ENCODE data around the gene DVL1. TPM values are rescaled to one million over a fixed set of nuclear protein-coding genes. Genes with fewer than 3 reads are reported as not detected.

Gene DVL1
- total and polyA plus RNA-seq, 9 of the 15 experiments (the other 6 are each of a cell fraction or from before 2014, with no cell fraction given): 0.62 to 135 (median 24.3) TPM

DNA sequence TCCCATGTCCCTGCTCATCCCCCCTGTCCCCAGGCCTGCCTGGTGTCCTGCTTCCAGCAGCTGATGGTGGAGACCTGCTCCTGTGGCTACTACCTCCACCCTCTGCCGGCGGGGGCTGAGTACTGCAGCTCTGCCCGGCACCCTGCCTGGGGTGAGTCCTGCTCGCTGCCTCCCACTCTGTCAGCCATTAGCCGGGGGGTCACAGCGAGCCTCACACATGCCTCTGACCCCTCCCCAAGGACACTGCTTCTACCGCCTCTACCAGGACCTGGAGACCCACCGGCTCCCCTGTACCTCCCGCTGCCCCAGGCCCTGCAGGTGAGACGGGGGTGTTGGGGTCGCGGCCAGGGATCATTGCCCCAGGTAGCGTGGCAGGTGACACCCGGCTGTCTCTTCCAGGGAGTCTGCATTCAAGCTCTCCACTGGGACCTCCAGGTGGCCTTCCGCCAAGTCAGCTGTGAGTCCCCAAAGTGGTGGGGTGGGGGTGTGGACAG is 58.9 kb downstream of the DVL1 start:
- in situ Hi-C loops (cut with MboI) (no loop called here), intact Hi-C loops (cut with micrococcal nuclease) (loop anchor here (2.0 to 10.0 kb wide), 2 partner anchors 167 to 305 kb away; partner anchors contain the start of gene PERM1)
- WGBS (ENCODE audit: insufficient coverage, low coverage, missing lambda C conversion rate): 16% methylated on average over 14 of the region's 15 CpGs
- FAIRE-seq: peak; percentile 93
- Histone ChIP-seq H3K36me3 (ENCODE audit: control insufficient read depth, insufficient read depth, low read length) (peaks cover 6% of the 10 kb centered on the region; the same call in 1 of the 3 replicates), H3K79me2 (ENCODE audit: control insufficient read depth, insufficient read depth, low read length) (no peaks in the 10 kb centered on the region), H3K9me3 (replicated peaks; ENCODE audit: control insufficient read depth, insufficient read depth, low read depth, low read length) (no peaks in the 10 kb centered on the region), H4K20me1 (replicated peaks; ENCODE audit: control insufficient read depth, insufficient read depth, low read length) (peaks cover 19% of the 10 kb centered on the region; the same call in 1 of the 2 replicates), H3K9ac (ENCODE audit: insufficient read depth in 1 of 2, low read depth in 2 of 2, low read length in 2 of 2) (peak overlapping the region in 1 of 2 experiments; percentile 82; a peak in 2 of 4 replicates), H3K4me1 (replicated peaks in 1 of 2; ENCODE audit: control insufficient read depth in 2 of 2, insufficient read depth in 2 of 2, low read length in 2 of 2) (peaks cover 5 to 86% of the 10 kb centered on the region in 2 experiments; a peak in 3 of 5 replicates), H3K4me2 (ENCODE audit: insufficient read depth, low read length) (no peak overlapping the region), H3K9me1 (ENCODE audit: control insufficient read depth, insufficient read depth, low read length) (peaks cover 11% of the 10 kb centered on the region), H3K27ac (ENCODE audit: extremely low read depth, low read depth, low read length) (no peak overlapping the region), H2AFZ (ENCODE audit: low read depth, low read length) (no peak overlapping the region), H3K27me3 (ENCODE audit: control insufficient read depth in 2 of 2, insufficient read depth in 2 of 2, low read length in 2 of 2) (peaks cover 2 to 33% of the 10 kb centered on the region in 2 experiments; a peak in 3 of 5 replicates), H3K4me3 (no peak overlapping the region)
- DNase-seq (ENCODE audit: extremely low read depth in 1 of 4, low spot score in 3 of 4): peak; percentile 79 to 87 (median 84)
- ATAC-seq: peak; percentile 62
- POLR2A ChIA-PET: interaction anchor here (0.6 to 1.1 kb wide), 4 partner anchors 8 to 313 kb away, joined by 3 to 4 read pairs (median 3); no protein-coding TSS in a partner anchor
- no TSS peak for BruUV-seq (replicated peaks)
- CTCF ChIA-PET (ENCODE audit: low intra/inter-chr PET ratio): interaction anchor here (1.5 kb wide), 1 partner anchor 306 kb away, joined by 8 read pairs; no protein-coding TSS in a partner anchor
- TF ChIP-seq, protein P1, sequence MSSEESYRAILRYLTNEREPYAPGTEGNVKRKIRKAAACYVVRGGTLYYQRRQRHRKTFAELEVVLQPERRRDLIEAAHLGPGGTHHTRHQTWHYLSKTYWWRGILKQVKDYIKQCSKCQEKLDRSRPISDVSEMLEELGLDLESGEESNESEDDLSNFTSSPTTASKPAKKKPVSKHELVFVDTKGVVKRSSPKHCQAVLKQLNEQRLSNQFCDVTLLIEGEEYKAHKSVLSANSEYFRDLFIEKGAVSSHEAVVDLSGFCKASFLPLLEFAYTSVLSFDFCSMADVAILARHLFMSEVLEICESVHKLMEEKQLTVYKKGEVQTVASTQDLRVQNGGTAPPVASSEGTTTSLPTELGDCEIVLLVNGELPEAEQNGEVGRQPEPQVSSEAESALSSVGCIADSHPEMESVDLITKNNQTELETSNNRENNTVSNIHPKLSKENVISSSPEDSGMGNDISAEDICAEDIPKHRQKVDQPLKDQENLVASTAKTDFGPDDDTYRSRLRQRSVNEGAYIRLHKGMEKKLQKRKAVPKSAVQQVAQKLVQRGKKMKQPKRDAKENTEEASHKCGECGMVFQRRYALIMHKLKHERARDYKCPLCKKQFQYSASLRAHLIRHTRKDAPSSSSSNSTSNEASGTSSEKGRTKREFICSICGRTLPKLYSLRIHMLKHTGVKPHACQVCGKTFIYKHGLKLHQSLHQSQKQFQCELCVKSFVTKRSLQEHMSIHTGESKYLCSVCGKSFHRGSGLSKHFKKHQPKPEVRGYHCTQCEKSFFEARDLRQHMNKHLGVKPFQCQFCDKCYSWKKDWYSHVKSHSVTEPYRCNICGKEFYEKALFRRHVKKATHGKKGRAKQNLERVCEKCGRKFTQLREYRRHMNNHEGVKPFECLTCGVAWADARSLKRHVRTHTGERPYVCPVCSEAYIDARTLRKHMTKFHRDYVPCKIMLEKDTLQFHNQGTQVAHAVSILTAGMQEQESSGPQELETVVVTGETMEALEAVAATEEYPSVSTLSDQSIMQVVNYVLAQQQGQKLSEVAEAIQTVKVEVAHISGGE (CRISPR knock-in tag; IDR thresholded peaks at IDR 0.05): no peak
- TF ChIP-seq PRMT5 (CRISPR knock-in tag; IDR thresholded peaks at IDR 0.05) (no peak), TEAD1 (CRISPR knock-in tag; IDR thresholded peaks at IDR 0.05) (peak in 1 of 2 experiments; percentile 56; a peak in 1 of 4 replicates), TSC22D4 (tag; IDR thresholded peaks at IDR 0.05) (no peak), ZNF324 (CRISPR knock-in tag; IDR thresholded peaks at IDR 0.05) (no peak), ZNF717 (CRISPR knock-in tag; IDR thresholded peaks at IDR 0.05) (no peak), HNRNPLL (IDR thresholded peaks at IDR 0.05; ENCODE audit: low read depth, low read length, poor library complexity, severe bottlenecking) (no peak), RBM15 (IDR thresholded peaks at IDR 0.05; ENCODE audit: insufficient read depth, low read length) (no peak), ILK (tag; IDR thresholded peaks at IDR 0.05; ENCODE audit: borderline replicate concordance, low read depth) (no peak), FOXJ3 (CRISPR knock-in tag; IDR thresholded peaks at IDR 0.05) (no peak)
